ENCODE data around the gene CNTLN. TPM values are rescaled to one million over a fixed set of nuclear protein-coding genes. Genes with fewer than 3 reads are reported as not detected.

The CNTLN gene
- total and polyA plus RNA-seq, 9 of the 15 experiments (the other 6 are each of a cell fraction or from before 2014, with no cell fraction given) = 0.08 TPM; not detected in 8

- Histone ChIP-seq H3K27ac (ENCODE audit: extremely low read depth, low read depth, low read length) (no peak overlapping the region), H3K4me2 (ENCODE audit: insufficient read depth, low read length) (no peak overlapping the region), H2AFZ (ENCODE audit: low read depth, low read length) (no peak overlapping the region), H3K36me3 (ENCODE audit: control insufficient read depth, insufficient read depth, low read length) (no peaks in the 10 kb centered on the region), H3K9ac (ENCODE audit: insufficient read depth in 1 of 2, low read depth in 2 of 2, low read length in 2 of 2) (no peak overlapping the region), H4K20me1 (replicated peaks; ENCODE audit: control insufficient read depth, insufficient read depth, low read length) (no peaks in the 10 kb centered on the region), H3K9me1 (ENCODE audit: control insufficient read depth, insufficient read depth, low read length) (no peaks in the 10 kb centered on the region), H3K27me3 (ENCODE audit: control insufficient read depth in 2 of 2, insufficient read depth in 2 of 2, low read length in 2 of 2) (no peaks in the 10 kb centered on the region), H3K79me2 (ENCODE audit: control insufficient read depth, insufficient read depth, low read length) (no peaks in the 10 kb centered on the region), H3K4me3 (no peak overlapping the region), H3K4me1 (replicated peaks in 1 of 2; ENCODE audit: control insufficient read depth in 2 of 2, insufficient read depth in 2 of 2, low read length in 2 of 2) (no peaks in the 10 kb centered on the region), H3K9me3 (replicated peaks; ENCODE audit: control insufficient read depth, insufficient read depth, low read depth, low read length) (no peaks in the 10 kb centered on the region)
- no peak for FAIRE-seq
- no peak for DNase-seq (ENCODE audit: extremely low read depth in 1 of 4, low spot score in 3 of 4)
- intact Hi-C loops (cut with micrococcal nuclease) (no loop called here), in situ Hi-C loops (cut with MboI) (no loop called here)
- 1% methylated on average over 7 of the region's 7 CpGs for WGBS (ENCODE audit: insufficient coverage, low coverage, missing lambda C conversion rate)
- ChIA-PET POLR2A (no interaction called here), CTCF (ENCODE audit: low intra/inter-chr PET ratio) (no interaction called here)
- no TSS peak for BruUV-seq (replicated peaks)
- ATAC-seq = no peak
- TF ChIP-seq ZNF644 (tag; IDR thresholded peaks at IDR 0.05; ENCODE audit: low read depth) (no peak), SRSF1 (IDR thresholded peaks at IDR 0.05; ENCODE audit: low read depth, low read length) (no peak), PURB (CRISPR knock-in tag; IDR thresholded peaks at IDR 0.05; ENCODE audit: low read depth) (no peak), AFF4 (CRISPR knock-in tag; IDR thresholded peaks at IDR 0.05) (no peak), PYGO2 (tag; IDR thresholded peaks at IDR 0.05) (no peak), ZNF280A (IDR thresholded peaks at IDR 0.05; ENCODE audit: low read depth, partially characterized antibody) (no peak), ZNF707 (CRISPR knock-in tag; conservative IDR thresholded peaks at IDR 0.05) (no peak), ZNF609 (CRISPR knock-in tag; IDR thresholded peaks at IDR 0.05; ENCODE audit: borderline replicate concordance) (no peak), JUND (IDR thresholded peaks at IDR 0.05; ENCODE audit: borderline replicate concordance, low read depth, low read length) (no peak), JUND (tag; IDR thresholded peaks at IDR 0.05; ENCODE audit: borderline replicate concordance, low read depth, low read length) (no peak), SRSF9 (IDR thresholded peaks at IDR 0.05; ENCODE audit: borderline replicate concordance, low read depth, low read length) (no peak), NCOR1 (IDR thresholded peaks at IDR 0.05) (no peak), HLTF (IDR thresholded peaks at IDR 0.05) (no peak)
Observed at GRCh38 chr9:17222932-17223331, 88.1 kb downstream of the CNTLN start.
